Measurements from ENCODE around the gene STX18.
"Not testable (repeated sequence)": the region's sequence is repeated elsewhere in the genome, so short reads cannot be mapped to it uniquely, and the experiment has no call there.

Gene STX18

GRCh38 chr4:4552042-4552441 lies 10.2 kb upstream of the STX18 start:
- DNase-seq, result not testable (repeated sequence)

GRCh38 chr4:4550161-4550560 lies 8.3 kb upstream of the STX18 start:
- not testable (repeated sequence) for DNase-seq

GRCh38 chr4:4549534-4549933 lies 7.7 kb upstream of the STX18 start:
- no peak for DNase-seq

GRCh38 chr4:4542774-4543485 lies 1.1 kb upstream of the STX18 start:
- DNase-seq, result peak in 1 of 2 experiments; percentile 26

DNA sequence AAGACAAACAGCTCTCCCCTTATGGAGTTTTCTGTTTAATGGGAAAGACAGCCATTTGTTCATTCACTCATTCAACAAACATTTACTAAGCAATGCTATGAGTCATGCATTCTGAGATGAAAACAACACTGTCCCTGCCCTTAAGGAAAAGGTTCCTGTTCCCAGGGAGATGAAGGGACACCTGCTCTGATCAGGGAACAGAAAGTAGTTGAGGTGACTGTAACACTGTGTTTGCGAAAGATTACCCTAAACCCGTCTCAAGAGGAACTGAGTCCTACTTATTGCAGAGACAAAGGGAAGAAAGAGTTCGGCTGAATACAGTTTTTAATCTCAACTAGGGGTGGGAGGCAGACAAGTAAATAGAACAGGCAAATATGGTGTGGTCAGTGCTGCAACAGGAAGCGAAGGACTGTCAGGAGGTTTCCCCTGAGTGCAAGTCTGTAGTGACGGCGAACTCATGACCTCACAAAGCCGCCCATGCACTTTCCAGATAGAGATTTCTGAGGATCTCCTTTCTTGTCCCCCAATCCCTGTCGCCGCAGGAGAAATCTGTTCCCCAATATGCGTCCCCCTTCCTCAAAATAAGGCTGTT lies 712 bp downstream of the STX18 start:
- no peak for DNase-seq

DNA sequence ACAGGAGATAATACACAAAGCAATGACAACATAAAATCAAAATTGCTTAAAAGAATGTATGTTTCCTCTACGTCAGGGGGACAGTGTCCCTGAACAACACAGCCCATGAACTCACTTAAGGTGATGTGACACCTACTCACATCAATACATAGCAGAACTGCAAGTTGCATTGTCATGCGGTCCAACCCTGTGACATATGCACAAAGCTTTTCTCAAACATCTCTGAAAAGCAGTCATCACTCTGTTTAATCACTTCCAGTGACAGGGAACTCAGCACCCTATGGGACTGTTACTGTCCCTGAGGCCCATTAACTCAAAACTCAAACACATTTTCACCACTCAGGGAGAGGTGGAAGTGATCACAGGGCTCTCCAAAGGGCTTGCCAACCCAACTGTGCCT lies 2.4 kb downstream of the STX18 start:
- DNase-seq, result no peak

DNA sequence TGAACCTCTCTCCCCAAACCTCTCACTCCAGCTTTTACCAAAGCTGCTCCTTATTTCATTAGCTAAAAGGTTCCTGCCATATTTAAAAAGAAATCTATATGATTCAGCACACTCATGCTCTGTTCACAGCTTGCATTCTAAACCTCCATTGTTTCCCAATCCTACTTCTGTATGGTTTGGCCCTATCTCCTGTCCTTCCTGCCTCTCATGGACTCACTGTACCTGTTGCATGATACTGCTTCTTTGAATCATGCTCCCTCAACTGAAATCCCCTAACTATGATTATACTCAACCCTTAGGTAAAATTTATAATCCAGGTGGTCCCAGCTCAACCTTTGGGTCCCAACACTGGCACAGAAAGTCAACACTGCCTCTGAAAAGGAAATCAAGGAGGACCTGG lies 6.3 kb downstream of the STX18 start:
- DNase-seq, result no peak

GRCh38 chr4:4534515-4535145 lies 7.2 kb downstream of the STX18 start:
- no peak for DNase-seq

GRCh38 chr4:4533461-4534169 lies 8.2 kb downstream of the STX18 start:
- DNase-seq, result no peak

DNA sequence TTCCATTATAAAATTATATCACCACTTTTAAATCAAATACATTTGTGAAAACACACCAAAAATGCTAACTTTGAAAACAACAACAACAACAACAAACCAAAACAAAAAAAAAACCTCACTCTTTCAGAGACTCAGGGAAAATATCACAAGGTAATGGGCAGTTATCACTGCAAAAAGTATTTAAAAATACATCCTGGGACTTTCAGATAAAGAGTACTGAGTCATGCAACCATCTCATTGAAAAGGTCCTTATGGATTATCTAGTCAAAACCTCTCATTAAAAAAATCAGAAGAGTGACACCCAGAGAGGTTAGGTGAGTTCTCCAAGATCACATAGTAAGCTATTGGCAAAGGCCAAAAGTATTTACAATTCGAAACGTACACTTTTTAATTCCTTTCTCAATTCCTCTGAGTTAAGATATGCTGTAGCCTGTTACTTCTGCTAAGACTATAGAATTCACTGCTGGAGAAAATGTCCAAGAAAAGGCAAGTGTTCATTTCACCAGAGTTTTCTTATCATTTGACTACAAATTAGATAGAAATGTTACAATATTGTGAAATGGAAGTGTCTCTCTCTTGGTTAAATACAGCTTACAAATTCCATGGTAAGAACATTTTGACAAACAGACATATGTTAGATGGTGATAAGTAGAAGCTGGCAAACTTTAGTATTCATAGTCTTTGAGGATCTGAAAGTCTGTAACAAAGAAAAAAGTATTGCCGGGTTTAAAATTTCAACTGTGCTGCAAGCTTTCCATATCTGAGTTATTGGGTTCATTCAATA lies 9.3 kb downstream of the STX18 start:
- no peak for DNase-seq

DNA sequence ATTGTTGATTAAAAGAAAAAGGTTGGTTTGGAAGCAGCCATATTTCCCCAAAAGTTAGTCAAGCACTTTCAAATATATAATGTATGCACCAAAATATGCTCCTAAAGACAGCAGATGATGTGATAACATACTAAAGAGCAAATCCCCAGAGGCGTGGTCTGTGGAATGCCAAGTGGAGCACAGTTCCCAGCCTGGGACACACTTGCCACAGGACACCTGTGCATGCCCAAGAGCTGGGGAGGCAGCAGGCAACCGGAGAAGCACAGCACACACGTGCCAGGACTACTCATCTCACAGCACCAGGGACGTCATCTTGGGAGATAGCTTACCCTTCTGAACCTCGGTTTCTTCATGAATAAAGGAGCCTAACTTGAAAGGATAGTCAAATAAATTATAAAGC lies 12.5 kb downstream of the STX18 start:
- DNase-seq, result no peak

GRCh38 chr4:4526401-4526800 lies 15.4 kb downstream of the STX18 start:
- DNase-seq, result no peak

- DNase-seq, result no peak
Observed at GRCh38 chr4:4524364-4524763, 17.5 kb downstream of the STX18 start.

GRCh38 chr4:4521731-4522130 lies 20.1 kb downstream of the STX18 start:
- no peak for DNase-seq

DNA sequence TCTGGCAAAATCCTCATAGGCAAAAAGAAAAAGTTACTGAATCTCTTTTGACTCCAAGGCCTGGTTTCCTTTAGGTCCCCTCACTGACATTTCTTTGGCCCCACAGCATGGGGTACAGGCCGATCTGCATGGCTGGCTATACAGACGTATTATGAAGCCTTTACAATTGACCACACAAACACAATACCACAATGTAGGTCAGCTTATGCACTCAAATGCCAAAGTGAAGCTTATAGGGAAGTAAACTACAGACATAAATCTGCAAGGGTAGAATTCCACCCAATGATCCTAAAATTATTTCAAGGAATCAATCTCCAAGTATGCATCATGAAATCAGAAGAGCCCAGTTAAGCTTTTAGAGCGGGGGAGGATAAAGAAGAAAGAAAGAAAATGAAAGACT lies 20.7 kb downstream of the STX18 start:
- no peak for DNase-seq

DNA sequence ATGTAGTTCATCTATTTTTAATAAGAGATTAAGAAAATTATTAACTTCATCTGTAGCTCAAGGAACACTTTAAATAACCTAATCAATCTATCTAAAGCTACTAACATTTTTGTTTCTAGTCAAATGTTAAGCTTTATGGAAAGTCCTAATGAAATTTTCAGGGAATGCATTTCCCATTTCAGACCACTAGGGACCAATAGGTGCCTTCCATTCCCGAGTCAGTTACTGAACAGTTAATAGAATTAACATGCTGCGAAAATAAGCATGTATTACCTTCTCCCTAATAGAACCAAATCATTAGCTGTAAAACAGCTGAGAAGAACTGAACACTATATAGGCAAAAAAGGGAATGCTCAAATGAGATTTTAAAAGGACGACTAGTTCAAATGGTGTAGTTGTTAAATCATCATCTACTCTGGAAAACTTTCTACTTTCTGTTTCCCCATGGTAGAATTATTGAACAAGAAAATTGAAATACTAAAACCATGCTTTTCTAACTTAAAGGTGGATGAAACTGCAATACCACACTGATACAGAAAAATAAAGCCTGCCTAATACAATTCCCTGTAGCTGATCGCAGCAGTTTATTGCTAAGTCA lies 22.5 kb downstream of the STX18 start:
- DNase-seq, result peak in 1 of 2 experiments; percentile 34

DNA sequence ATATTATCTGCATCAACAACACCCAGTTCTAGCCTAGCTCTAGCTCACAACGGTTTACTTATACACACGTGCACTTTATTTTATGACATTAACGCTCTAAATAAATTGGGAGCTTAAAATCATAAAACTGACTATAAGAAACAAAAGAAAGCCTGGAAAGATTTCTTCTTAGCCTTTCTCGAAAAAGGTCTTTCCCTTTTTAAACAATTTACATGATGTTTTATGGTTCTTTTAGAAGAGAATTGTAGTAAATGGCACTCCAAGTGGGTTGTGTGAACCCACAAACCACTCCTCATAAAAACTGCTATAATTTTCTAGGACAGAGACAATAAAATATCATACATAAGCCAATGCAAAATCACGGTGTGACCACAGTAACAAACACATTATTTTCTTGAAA lies 23.1 kb downstream of the STX18 start:
- no peak for DNase-seq

DNA sequence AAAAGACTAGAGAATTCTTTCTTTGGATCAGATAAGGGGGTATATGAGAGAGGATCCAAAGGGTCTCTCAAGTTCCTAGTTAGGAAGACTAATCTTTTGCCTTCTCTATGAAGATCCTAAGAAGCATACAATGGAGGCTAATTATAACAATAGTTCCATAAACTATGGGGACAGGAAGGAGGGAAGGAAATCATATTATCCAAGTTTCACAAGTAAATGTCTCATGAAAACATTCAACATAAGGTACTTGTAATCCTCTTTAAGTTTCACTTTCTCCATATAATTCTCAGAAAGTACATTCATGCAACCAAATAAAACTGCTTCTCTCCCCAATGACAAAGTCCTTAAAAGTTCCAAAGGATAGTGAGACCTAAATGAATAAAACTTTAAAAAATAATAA lies 27.1 kb downstream of the STX18 start:
- no peak for DNase-seq

DNA sequence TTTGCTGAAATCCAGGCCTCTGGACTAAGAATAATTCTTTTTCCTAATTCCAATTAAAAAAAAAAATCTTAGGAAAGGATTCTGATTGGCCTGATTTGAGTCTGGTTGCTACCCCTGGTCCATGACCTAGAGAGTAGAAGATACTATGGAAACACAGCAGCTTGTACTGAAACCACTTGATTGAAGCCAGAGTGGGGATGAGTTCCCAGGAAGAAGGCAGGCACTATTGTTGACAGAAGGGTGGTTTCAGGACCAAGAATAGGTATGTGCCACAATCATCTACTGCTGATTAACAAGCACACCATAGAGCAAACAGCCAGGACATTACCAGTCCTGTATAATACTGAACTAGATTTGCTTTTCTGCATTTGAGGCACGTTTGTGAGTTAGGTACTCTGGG lies 29.6 kb downstream of the STX18 start:
- no peak for DNase-seq

GRCh38 chr4:4510641-4511040 lies 31.2 kb downstream of the STX18 start:
- DNase-seq, result not testable (repeated sequence)

DNA sequence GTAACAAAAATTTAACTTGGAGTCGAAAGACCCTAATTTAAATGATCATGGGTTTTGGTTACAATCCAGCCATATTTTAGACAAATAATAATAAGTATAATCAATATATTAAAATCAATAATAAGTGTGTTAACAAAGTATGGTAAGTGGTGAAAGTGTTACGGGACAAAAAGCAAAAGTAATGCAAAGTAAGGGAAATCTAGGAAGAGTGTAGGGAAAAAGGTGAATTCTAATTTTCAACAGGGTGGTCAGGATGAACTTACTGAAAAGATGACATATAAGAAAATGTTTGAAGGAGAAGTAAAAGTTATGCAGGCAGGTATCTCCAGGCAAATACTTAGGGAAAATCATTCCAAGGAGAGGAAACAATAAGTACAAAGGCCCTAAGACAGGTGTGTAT lies 32.3 kb downstream of the STX18 start:
- DNase-seq, result no peak

DNA sequence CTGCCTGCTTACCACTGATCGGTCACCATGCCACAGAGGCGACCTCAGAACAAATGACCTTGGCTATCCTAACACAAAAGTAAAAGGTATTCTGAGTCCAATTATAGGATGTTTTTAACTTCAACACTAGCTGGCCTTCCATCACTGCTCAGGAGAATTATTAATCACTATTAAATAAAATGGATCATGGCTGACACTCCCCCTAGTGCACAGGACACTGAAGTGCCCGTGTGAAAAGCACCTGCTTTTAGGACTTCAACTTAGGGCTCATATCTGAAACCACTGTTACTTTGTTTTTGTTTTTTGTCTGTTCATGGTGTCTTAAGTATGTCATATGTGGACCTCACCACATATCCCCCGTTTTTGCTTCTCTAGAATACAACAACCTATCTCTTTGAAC lies 33.9 kb downstream of the STX18 start:
- no peak for DNase-seq

DNA sequence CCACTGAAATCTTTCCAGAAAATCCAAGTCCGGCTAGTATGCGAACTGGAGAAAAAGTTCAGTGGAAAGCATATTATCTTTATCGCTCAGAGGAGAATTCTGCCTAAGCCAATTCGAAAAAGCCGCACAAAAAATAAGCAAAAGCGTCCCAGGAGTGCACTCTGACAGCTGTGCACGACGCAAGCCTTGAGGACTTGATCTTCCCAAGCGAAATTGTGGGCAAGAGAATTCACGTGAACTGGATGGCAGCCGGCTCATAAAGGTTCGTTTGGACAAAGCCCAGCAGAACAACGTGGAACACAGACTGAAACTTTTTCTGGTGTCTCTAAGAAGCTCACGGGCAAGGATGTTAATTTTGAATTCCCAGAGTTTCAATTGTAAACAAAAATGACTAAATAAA lies 34.4 kb downstream of the STX18 start:
- no peak for DNase-seq
